ENCODE results near the gene ADAM12. TPM values are rescaled to one million over a fixed set of nuclear protein-coding genes. Genes with fewer than 3 reads are reported as not detected.

The ADAM12 gene
- total RNA-seq, 4 donors from 2014 or later: 0.19 to 2.6 (median 1.5) TPM

DNA sequence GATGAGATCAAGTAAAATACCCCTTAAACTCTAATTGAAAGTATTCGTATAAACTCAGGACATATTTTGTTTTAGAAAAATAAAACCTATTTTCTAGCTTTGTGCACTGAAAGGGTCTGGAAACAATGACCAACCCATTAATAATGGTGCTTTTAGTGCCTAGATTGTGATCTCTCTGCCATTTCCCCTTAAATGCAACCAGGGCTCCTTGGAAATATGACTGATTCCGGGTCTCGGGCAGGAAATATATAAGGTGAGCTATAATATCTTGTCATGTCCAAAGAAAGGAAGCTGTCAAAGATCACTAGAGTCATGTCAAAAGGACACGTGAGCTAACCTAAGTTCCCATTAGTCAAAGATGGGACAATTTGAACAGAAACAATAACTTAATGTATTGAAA is 12.4 kb upstream of the ADAM12 start:
- 83% methylated on average over 4 of the region's 4 CpGs for WGBS
- TF ChIP-seq, protein P1, sequence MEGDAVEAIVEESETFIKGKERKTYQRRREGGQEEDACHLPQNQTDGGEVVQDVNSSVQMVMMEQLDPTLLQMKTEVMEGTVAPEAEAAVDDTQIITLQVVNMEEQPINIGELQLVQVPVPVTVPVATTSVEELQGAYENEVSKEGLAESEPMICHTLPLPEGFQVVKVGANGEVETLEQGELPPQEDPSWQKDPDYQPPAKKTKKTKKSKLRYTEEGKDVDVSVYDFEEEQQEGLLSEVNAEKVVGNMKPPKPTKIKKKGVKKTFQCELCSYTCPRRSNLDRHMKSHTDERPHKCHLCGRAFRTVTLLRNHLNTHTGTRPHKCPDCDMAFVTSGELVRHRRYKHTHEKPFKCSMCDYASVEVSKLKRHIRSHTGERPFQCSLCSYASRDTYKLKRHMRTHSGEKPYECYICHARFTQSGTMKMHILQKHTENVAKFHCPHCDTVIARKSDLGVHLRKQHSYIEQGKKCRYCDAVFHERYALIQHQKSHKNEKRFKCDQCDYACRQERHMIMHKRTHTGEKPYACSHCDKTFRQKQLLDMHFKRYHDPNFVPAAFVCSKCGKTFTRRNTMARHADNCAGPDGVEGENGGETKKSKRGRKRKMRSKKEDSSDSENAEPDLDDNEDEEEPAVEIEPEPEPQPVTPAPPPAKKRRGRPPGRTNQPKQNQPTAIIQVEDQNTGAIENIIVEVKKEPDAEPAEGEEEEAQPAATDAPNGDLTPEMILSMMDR (IDR thresholded peaks at IDR 0.05): no peak
- TF ChIP-seq POLR2A (IDR thresholded peaks at IDR 0.05) (no peak), EP300 (IDR thresholded peaks at IDR 0.05) (no peak), POLR2AphosphoS5 (IDR thresholded peaks at IDR 0.05) (no peak)
- no peaks in the 10 kb centered on the region for H3K9me3 ChIP-seq
- no peaks in the 10 kb centered on the region for H3K4me1 ChIP-seq
- no peaks in the 10 kb centered on the region for H3K36me3 ChIP-seq
- DNase-seq (ENCODE audit: low spot score in 2 of 2): no peak
- H3K4me3 ChIP-seq: no peak overlapping the region
- H3K27ac ChIP-seq: no peak overlapping the region
- H3K27me3 ChIP-seq: no peaks in the 10 kb centered on the region

DNA sequence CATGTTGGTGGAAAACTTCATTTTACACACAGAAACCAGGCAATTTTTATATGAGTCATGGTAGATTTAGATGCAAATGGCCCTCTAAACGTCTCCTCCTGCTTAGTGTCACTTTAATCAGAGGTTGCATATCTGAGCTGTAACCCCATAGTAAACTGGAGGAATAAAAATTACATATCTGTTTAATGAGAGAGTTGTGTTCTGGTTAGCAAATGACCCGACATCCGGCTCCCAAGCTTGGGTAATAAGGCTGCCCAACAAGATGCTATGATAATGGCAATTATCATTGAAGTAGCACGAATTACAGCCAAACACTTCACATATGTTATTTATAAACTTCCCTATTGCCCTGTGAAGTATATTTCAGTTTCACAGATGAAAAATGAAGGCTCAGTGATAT is 10.6 kb upstream of the ADAM12 start:
- Histone ChIP-seq H3K36me3 (no peaks in the 10 kb centered on the region), H3K27ac (no peak overlapping the region), H3K27me3 (no peaks in the 10 kb centered on the region), H3K4me1 (no peaks in the 10 kb centered on the region), H3K4me3 (no peak overlapping the region), H3K9me3 (no peaks in the 10 kb centered on the region)
- DNase-seq (ENCODE audit: low spot score in 2 of 2): no peak
- TF ChIP-seq POLR2AphosphoS5 (IDR thresholded peaks at IDR 0.05) (no peak), EP300 (IDR thresholded peaks at IDR 0.05) (no peak), POLR2A (IDR thresholded peaks at IDR 0.05) (no peak)
- TF ChIP-seq, protein P1 (IDR thresholded peaks at IDR 0.05): no peak
- WGBS: 69% methylated on average over 4 of the region's 4 CpGs

DNA sequence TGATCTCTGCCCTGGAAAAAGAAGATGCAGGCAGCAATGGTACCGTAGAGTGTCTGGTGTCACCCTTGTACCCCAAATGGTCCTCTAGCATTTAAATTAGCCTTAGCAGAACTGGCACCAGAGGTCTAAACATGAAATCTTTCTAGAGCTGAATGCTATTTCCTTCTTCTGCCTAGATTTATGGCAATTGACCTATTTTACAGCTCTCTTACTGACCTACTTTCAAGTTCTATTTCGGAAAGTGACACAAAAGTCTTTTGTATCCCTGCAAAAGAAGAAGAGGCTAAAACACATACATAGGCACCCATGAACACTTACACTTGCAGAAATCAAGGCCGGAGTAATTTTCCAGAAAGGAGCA is 10.1 kb upstream of the ADAM12 start:
- no peaks in the 10 kb centered on the region for H3K9me3 ChIP-seq
- no peak for DNase-seq (ENCODE audit: low spot score in 2 of 2)
- no peak overlapping the region for H3K27ac ChIP-seq
- no peak overlapping the region for H3K4me3 ChIP-seq
- no peaks in the 10 kb centered on the region for H3K36me3 ChIP-seq
- TF ChIP-seq POLR2A (IDR thresholded peaks at IDR 0.05): no peak
- TF ChIP-seq, protein P1 (IDR thresholded peaks at IDR 0.05): no peak
- no peak for TF ChIP-seq POLR2AphosphoS5 (IDR thresholded peaks at IDR 0.05)
- TF ChIP-seq EP300 (IDR thresholded peaks at IDR 0.05): no peak
- H3K4me1 ChIP-seq: no peaks in the 10 kb centered on the region
- H3K27me3 ChIP-seq: no peaks in the 10 kb centered on the region
- WGBS: 80% methylated on average over 3 of the region's 3 CpGs

DNA sequence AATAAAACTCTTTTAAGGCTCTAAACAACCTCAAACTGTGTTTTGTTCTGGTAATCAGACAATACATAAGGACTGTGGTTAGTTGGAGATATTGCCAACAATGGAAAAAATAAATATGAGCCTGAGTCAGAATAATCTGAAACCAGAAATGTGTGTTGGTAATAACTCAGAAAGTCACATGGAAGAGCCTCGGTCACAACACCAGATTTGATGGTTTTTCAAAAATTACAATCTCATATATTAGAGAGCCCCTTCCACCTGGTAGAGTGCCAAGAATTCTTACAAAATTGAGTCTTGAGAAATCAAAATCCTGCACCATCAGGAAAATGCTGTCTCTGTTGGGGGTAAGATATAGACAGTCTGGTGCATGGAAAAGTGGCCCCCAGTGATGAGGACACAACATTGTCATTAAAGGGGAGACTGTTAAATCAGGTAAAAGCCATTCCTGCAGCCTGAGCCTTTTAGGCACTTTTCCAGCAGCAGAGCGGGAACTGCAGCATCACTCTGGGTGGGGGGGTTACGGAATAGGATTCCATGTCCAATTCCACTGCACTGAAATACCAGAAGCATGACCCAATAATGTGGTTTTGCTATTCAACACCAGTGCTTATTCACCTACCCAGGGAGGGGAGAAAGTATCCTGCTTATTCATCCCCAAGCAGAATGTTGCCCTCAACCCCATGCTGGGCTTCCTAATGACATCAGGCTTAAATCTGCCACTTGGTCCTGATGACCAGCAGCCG is 9.5 kb upstream of the ADAM12 start:
- Histone ChIP-seq H3K4me3 (no peak overlapping the region), H3K36me3 (no peaks in the 10 kb centered on the region), H3K27me3 (no peaks in the 10 kb centered on the region), H3K27ac (no peak overlapping the region), H3K9me3 (no peaks in the 10 kb centered on the region), H3K4me1 (no peaks in the 10 kb centered on the region)
- no peak for DNase-seq (ENCODE audit: low spot score in 2 of 2)
- WGBS: 70% methylated on average over 4 of the region's 4 CpGs
- TF ChIP-seq EP300 (IDR thresholded peaks at IDR 0.05) (no peak), POLR2AphosphoS5 (IDR thresholded peaks at IDR 0.05) (no peak), POLR2A (IDR thresholded peaks at IDR 0.05) (no peak)
- TF ChIP-seq, protein P1 (IDR thresholded peaks at IDR 0.05): no peak

DNA sequence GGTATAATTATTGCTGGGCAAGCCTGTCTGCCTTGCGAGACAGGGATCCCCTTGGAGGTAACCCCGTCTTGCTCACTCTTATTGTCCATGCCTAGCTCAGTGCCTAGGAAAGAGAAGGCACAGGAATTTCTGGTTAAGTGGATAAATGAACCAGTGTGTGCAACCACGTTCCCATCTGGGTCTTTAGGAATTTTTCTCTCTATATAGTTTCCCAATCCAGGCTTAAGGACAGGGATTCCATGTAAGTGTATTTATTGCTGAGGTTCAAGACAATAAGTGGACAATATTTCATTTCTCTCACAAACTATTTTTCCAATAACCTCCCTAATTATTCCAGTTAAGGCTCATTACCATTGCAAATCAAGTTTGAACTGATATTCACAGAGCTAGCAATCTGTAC is 8.9 kb upstream of the ADAM12 start:
- Histone ChIP-seq H3K9me3 (no peaks in the 10 kb centered on the region), H3K27me3 (no peaks in the 10 kb centered on the region), H3K27ac (no peak overlapping the region), H3K4me1 (no peaks in the 10 kb centered on the region), H3K4me3 (no peak overlapping the region), H3K36me3 (no peaks in the 10 kb centered on the region)
- no peak for DNase-seq (ENCODE audit: low spot score in 2 of 2)
- TF ChIP-seq, protein P1 (IDR thresholded peaks at IDR 0.05): no peak
- no peak for TF ChIP-seq POLR2A (IDR thresholded peaks at IDR 0.05)
- WGBS: 94% methylated on average over 3 of the region's 3 CpGs

Measured in suprapubic skin (tissue), 4 donors.